GM23338 (cell line): ENCODE data around the gene GLCCI1.

ENCODE experiments used
- CREB1 ChIP-seq: fragments of 250-450 bp; sonication (Bioruptor Pico); IDR thresholded peaks from 2 replicates; pipeline ENCODE4 v1.5.0; 2020; ENCODE audit warnings: low read depth, mild to moderate bottlenecking, moderate library complexity
- CTCF ChIP-seq, 2 experiments: fragments of 200-600 bp in 1 of 2; sonication (generic) in 1 of 2; conservative IDR thresholded peaks; 2 replicates each; pipeline versions ENCODE4 v1.5.1 to v1.6.1; 2016 to 2017; ENCODE audit warnings: antibody characterized with exemption in 2 of 2, low read depth in 2 of 2, mild to moderate bottlenecking in 2 of 2, moderate library complexity in 1 of 2
- EZH2 ChIP-seq: fragments of 200-600 bp; sonication (generic); IDR thresholded peaks from one replicate; pipeline ENCODE4 v1.8.0; 2017; ENCODE audit warnings: antibody characterized with exemption, mild to moderate bottlenecking, low read depth; ENCODE audit not compliant: unreplicated experiment
- EZH2phosphoT487 ChIP-seq: fragments of 200-600 bp; sonication (generic); IDR thresholded peaks from one replicate; pipeline ENCODE4 v1.8.1; 2018; ENCODE audit warnings: antibody characterized with exemption; ENCODE audit not compliant: unreplicated experiment
- NANOG ChIP-seq: IDR thresholded peaks from 2 replicates; pipeline ENCODE4 v1.6.1; 2016; ENCODE audit warnings: antibody characterized with exemption, borderline replicate concordance
- POLR2AphosphoS5 ChIP-seq: IDR thresholded peaks from 2 replicates; pipeline ENCODE4 v1.6.1; 2016; ENCODE audit warnings: antibody characterized with exemption, low read depth
- REST ChIP-seq: IDR thresholded peaks from one replicate; pipeline ENCODE4 v1.6.1; 2018; ENCODE audit warnings: antibody characterized with exemption; ENCODE audit not compliant: unreplicated experiment
- STAT1 ChIP-seq: IDR thresholded peaks from one replicate; pipeline ENCODE4 v1.6.1; 2016; ENCODE audit warnings: antibody characterized with exemption; ENCODE audit not compliant: unreplicated experiment
- ZNF114 ChIP-seq: fragments of 250-450 bp; sonication (Bioruptor Pico); IDR thresholded peaks from 2 replicates; pipeline ENCODE4 v1.5.0; 2020; ENCODE audit warnings: mild to moderate bottlenecking, moderate library complexity

GRCh38 chr7:7944619-7945282 is 23.8 kb upstream of the GLCCI1 start:
- TF ChIP-seq CTCF (conservative IDR thresholded peaks at IDR 0.05; ENCODE audit: low read depth in 2 of 2) (0 out of 4 replicates have a peak, but pooled peaks of 1 of the 2 experiments have one; percentile 12), REST (no peak), POLR2AphosphoS5 (no peak), STAT1 (no peak), EZH2 (no peak), NANOG (no peak), CREB1 (no peak), ZNF114 (CRISPR knock-in tag) (no peak), EZH2phosphoT487 (no peak)
